GM08714 (cell line): ENCODE data around the gene VLDLR.

ENCODE experiments used
- H3K4me3 ChIP-seq: fragments of 200-500 bp; sonication (Bioruptor generic); 2 replicates; pipeline ENCODE4 v1.5.1; 2014; ENCODE audit warnings: mild to moderate bottlenecking, low read length, inconsistent platforms
- ZNF274 ChIP-seq: IDR thresholded peaks from 2 replicates; pipeline ENCODE4 v1.6.1; 2012; ENCODE audit warnings: mild to moderate bottlenecking, low read depth, low read length

Gene VLDLR

GRCh38 chr9:2621722-2622460 is at the start of gene VLDLR:
Gene VLDLR, plus strand, starts transcription at chr9:2621787. Its CDS starts 403 bp downstream, at chr9:2622190.
- no peak for TF ChIP-seq ZNF274
- peak within 1 kb of the TSS; percentile 64 for H3K4me3 ChIP-seq

DNA sequence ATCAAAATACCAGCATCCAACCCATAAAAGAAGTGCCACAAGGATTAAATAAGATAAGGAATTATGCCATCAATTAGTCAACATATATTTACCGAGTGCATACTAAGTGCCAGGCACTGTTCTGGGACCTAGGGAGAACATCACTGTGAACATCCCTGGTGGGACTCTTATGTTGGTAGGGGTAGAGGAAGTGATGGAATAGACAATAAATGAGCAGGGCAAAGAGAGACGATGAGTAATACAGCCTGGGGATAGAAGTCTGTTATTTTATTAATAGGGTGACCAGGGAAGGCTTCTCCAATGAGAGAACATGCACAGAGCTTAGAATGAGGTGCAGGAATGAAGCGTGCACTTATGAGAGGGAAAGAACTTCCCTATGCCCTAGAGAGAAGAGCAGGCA is 47.4 kb upstream of the VLDLR start:
- TF ChIP-seq ZNF274 = no peak
- H3K4me3 ChIP-seq = no peak overlapping the region

DNA sequence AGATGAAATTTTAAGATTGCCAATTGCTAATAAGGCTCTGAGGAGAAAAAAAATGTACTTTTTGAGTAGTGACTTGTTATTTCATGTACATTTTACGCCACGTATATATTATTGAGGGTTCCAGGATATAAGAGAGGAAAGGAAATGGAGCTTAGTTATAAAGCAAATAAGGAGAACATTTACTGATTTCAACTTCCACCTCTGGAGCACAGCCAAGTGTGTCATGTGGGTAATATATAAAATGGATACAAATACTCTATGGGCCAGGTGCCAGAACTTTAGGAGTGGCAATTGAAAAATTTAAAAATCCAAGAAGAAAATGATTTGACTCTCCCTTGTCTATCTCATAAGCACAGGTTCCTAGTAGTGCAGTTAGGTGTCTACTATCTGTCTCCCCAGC is 45.0 kb upstream of the VLDLR start:
- H3K4me3 ChIP-seq = no peak overlapping the region
- TF ChIP-seq ZNF274 = no peak

DNA sequence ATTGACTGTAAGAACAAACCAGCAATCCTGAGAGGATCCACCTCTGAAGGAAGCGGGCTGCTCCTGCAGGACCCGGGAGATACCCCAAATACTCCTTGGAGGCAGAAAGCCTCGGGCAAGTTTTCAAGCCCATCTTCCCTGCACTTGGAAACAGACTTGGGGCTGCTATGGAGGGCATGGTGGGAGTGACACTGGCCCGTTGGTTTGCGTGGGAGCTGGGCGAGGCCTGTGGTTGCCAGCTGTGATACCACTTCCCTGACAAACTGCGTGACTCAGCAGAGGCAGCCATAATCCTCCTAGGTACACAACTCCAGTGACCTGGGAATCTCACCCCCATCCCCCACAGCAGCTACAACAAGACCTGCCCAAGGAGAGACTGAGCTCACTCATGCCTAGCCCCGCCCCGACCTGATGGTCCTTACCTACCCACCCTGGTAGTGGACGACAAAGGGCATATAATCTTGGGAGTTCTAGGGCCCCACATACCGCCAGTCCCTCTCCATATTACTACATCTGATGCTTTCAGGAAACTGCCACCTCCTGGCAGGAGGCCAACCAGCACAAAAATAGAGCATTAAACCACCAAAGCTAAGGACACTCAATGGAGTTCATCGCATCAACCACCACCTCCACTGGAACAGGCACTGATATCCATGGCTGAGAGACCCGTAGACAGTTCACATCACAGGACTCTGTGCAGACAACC is 38.1 kb upstream of the VLDLR start:
- no peak for TF ChIP-seq ZNF274

DNA sequence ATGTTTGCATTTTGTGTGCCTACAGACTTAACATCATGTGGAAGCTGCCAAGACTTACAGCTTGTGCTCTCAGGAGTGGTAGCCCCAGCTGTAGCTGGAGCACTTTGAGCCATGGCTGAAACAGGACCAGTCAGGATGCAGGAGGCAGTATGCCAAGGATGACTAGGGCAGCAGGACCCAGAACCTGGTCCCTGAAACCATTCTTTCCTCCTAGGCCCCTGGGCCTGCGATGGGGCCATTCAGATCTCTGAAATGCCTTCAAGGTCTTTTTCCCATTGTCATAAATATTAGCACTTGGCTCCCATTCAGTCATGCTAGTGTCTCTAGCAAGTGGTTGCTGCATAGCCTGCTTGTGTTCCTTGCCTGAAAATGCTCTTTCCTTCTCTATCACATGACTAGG is 29.6 kb upstream of the VLDLR start:
- H3K4me3 ChIP-seq = no peak overlapping the region
- TF ChIP-seq ZNF274 = no peak

More for the DNA sequence above, 38.1 kb upstream of the VLDLR start:
- no peak overlapping the region for H3K4me3 ChIP-seq

DNA sequence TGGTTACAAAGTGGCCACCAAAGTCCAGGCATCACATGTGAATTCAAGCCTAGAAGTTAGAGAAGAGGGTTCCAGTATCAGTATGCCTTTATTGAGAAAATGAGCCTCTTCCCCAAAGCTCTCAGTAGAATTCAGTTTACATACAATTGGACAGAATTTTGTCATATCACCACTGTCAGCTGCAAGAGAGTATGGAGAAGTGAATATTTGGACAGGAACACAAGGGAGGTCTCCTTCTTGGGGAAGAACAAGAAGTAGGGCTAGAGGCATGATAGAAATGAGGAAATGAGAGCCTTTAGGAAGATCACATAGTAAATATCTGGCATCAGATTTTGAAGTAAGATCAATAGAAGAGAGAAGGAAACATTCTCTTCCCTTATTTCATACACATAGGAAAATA is 27.8 kb upstream of the VLDLR start:
- no peak for TF ChIP-seq ZNF274
- H3K4me3 ChIP-seq = no peak overlapping the region

- H3K4me3 ChIP-seq = no peak overlapping the region
- TF ChIP-seq ZNF274 = no peak
Measured at GRCh38 chr9:2595973-2596372, 25.6 kb upstream of the VLDLR start.

GRCh38 chr9:2597483-2597882 is 24.1 kb upstream of the VLDLR start:
- H3K4me3 ChIP-seq = no peak overlapping the region
- TF ChIP-seq ZNF274 = no peak

DNA sequence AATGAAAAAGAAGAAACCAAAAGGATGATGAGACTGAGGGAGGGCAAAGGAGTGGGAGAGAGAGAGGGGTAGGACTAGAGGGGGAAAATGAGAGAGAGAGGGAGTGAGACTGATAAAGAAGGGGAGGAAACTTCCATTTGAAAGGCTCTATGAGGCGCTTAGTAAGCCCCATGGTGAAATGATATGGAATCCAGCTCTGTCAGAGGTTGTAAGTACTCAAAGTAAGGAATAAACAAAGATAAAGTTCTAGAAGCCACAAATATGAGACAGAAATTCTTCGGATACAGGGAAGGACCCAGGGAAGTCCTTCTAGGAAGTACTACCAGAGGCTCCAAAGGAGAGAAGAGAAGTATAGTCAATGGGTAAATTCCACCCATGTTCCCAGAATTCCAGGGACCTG is 21.7 kb upstream of the VLDLR start:
- no peak for TF ChIP-seq ZNF274
- no peak overlapping the region for H3K4me3 ChIP-seq

- no peak overlapping the region for H3K4me3 ChIP-seq
- TF ChIP-seq ZNF274 = no peak
Measured at GRCh38 chr9:2600307-2600706, 21.3 kb upstream of the VLDLR start.

- H3K4me3 ChIP-seq = no peak overlapping the region
- TF ChIP-seq ZNF274 = no peak
Measured at GRCh38 chr9:2601785-2602378, 19.7 kb upstream of the VLDLR start.

- TF ChIP-seq ZNF274 = no peak
- peak overlapping the region; percentile 11; the same call in 1 of the 2 replicates for H3K4me3 ChIP-seq
Measured at GRCh38 chr9:2602704-2603116, 18.9 kb upstream of the VLDLR start.

DNA sequence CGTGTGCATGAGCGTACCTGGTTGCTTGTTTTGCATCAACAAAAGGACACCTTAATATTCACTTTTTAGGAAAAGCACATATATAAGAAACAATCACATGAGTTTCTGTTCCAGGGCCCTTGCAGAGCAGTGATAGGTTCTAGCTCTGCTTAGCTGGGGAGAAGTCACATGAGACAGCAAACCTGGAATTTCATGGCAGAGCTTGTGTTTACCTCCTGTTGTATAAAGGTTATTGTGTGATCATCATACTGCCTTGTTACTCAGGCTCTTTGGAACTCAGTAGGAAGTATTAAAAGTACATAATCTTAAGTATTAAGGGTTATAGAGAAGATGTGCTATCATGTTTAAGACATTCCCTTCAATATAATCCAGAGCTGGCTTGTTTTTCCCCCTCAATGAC is 18.0 kb upstream of the VLDLR start:
- no peak for TF ChIP-seq ZNF274
- no peak overlapping the region for H3K4me3 ChIP-seq

DNA sequence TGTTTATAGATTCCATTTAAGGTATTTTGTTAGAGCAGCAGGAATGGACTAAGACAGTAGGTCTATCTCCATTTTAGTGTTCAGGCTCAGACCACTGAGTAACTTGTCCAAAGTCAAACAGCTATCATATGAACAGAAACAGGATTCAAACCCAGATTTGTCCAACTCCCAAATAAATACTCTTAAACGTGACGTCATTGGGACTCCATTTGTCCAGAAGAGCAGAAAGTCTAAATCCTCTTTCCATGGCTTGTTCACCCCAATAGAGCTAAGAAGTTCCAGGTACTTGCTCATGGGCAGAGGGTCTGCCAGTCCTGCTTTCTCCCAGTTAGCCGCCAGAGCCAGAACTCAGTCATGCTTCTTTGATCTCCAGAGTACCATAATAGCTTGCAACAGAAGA is 16.3 kb upstream of the VLDLR start:
- TF ChIP-seq ZNF274 = no peak
- no peak overlapping the region for H3K4me3 ChIP-seq

GRCh38 chr9:2608276-2608675 is 13.3 kb upstream of the VLDLR start:
- no peak overlapping the region for H3K4me3 ChIP-seq
- TF ChIP-seq ZNF274 = no peak

DNA sequence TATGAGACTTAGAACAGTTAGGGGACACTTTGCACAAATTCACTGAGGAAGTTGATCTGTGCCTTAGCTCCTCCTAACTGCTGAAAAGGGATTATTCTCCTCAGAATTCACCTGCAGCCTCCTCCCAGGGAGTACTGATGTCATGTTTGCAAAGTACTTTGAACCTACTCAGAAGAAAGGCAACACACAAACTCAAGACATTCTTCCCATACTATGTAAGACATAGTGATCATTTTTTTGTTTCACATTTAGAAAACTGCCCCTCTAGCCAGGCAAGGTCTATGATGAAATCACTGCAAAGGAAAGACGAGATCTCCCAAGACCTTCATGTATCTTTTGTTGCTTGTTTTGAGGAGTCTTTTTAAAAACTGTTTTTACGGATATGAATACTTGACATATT is 10.6 kb upstream of the VLDLR start:
- no peak overlapping the region for H3K4me3 ChIP-seq
- no peak for TF ChIP-seq ZNF274
